Measurements from ENCODE around the gene MTM1.

The MTM1 gene

DNA sequence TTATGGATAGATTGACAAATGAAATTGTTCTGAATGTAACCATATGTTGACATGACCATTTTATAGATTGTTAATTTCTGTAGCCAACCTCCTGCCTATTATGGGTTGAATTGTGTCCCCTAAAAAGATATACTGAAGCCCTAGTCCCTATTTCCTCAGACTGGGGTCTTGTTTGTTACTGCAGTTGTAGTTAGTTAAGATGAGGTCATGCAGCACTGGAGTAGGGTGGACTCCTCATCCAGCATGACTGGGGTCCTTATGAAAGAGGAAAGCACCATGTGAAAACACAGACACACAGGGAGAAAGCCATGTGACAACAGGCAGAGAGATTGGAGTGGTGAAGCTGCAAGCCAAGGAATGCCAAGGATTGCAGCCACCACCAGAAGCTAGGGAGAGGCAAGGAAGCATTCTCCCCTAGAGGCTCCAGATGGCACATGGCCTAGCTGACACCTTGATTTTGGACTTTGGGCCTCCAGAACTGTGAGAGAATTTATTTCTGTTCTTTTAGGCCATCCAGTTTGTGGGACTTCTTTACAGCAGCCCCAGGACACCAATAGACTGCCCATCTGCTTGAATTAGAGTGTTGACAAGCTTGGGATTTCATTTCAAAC is 14.0 kb downstream of the MTM1 start:
- in situ Hi-C loops (cut with MboI; ENCODE audit: low sequenced_read_pairs, unreplicated experiment) = no loop called here
- DNase-seq (ENCODE audit: low spot score) = no peak
- TF ChIP-seq, protein P1, sequence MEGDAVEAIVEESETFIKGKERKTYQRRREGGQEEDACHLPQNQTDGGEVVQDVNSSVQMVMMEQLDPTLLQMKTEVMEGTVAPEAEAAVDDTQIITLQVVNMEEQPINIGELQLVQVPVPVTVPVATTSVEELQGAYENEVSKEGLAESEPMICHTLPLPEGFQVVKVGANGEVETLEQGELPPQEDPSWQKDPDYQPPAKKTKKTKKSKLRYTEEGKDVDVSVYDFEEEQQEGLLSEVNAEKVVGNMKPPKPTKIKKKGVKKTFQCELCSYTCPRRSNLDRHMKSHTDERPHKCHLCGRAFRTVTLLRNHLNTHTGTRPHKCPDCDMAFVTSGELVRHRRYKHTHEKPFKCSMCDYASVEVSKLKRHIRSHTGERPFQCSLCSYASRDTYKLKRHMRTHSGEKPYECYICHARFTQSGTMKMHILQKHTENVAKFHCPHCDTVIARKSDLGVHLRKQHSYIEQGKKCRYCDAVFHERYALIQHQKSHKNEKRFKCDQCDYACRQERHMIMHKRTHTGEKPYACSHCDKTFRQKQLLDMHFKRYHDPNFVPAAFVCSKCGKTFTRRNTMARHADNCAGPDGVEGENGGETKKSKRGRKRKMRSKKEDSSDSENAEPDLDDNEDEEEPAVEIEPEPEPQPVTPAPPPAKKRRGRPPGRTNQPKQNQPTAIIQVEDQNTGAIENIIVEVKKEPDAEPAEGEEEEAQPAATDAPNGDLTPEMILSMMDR (IDR thresholded peaks at IDR 0.05; ENCODE audit: borderline replicate concordance, control extremely low read depth, extremely low read depth, insufficient read depth, missing control alignments) = no peak

DNA sequence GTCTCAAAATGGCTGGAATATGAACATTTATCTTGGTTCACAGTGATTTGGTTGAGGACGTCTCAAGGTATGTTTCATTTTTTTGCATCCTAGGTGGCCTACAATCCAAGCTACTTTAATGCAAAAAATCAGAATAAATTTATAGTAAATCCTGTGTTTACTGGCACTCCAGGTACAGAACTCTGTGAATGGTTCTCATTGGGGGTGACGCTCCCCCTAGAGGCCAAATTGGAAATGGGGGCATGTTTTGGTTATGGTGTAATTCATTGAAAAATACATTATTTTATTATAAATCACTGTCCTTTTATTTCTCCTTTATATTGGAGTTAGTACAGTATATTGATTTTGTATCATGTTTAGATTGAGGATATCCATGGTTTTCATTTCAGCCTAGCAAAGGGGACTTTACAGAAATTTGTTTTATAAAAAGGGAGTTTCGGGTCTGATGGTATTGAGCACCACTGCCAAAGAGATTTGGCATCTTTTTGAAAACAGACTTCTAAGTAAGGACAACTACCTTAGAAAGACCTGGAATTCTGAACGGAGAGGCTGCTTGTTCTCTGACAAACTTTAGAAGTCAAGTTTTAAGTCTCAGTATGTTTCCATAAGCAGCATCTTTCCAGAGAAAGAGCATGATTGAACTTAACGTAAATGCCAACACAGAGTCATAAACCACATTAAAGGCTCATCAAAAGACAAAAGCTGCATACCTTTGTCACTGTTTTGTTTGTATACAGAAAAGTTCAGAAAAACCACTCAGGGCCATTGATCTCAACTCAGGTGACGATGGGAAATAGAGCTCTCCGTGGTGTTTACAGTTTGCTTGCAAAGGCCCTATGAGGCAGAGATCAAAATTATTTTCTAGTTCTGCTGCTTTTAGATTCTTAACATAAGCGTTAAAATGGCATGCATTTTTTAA is 19.4 kb downstream of the MTM1 start:
- TF ChIP-seq, protein P1 (IDR thresholded peaks at IDR 0.05; ENCODE audit: borderline replicate concordance, control extremely low read depth, extremely low read depth, insufficient read depth, missing control alignments) = peak; percentile 51
- DNase-seq (ENCODE audit: low spot score) = no peak
- in situ Hi-C loops (cut with MboI; ENCODE audit: low sequenced_read_pairs, unreplicated experiment) = no loop called here

DNA sequence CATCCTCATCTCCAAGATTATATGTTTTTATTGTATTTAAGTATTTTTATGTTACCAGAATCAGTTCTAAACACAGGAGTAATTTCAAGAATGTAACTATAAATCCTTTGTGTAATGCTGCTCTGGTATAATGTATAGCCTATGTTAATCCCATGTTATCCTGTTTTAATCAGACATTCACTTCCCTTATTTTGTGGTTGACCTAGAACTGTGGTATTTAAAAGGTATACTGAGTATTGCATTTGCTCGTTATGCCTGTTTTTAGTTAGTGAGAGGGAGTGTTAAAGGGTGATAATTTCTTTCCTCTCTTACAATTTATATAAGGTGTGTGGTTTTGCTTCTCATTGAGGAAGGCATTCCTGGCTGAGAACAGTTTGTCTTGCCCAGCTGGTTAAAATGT is 26.2 kb downstream of the MTM1 start:
- in situ Hi-C loops (cut with MboI; ENCODE audit: low sequenced_read_pairs, unreplicated experiment) = no loop called here

DNA sequence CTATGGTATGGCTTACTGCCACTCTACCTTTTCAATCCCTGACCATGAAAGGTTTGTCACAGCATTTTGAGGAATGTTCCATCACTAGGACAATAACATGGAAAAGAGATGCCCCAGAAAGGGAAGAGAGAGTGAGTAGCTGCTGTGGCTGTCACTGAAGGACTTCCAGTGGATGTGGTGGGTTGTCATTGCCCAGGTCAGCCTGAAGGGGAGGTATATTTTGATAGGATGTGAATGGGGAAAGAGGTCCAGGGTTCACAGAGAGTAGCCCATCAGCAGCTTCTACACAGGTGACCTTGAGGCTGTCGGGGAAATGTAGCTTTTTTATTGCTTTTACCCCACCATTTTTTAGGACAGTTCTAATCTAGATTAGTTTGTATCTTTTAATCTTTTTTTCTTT is 30.8 kb downstream of the MTM1 start:
- no peak for DNase-seq (ENCODE audit: low spot score)
- in situ Hi-C loops (cut with MboI; ENCODE audit: low sequenced_read_pairs, unreplicated experiment) = no loop called here
- TF ChIP-seq, protein P1 (IDR thresholded peaks at IDR 0.05; ENCODE audit: borderline replicate concordance, control extremely low read depth, extremely low read depth, insufficient read depth, missing control alignments) = no peak

More for the DNA sequence above, 26.2 kb downstream of the MTM1 start:
- TF ChIP-seq, protein P1 (IDR thresholded peaks at IDR 0.05; ENCODE audit: borderline replicate concordance, control extremely low read depth, extremely low read depth, insufficient read depth, missing control alignments) = no peak
- no peak for DNase-seq (ENCODE audit: low spot score)

DNA sequence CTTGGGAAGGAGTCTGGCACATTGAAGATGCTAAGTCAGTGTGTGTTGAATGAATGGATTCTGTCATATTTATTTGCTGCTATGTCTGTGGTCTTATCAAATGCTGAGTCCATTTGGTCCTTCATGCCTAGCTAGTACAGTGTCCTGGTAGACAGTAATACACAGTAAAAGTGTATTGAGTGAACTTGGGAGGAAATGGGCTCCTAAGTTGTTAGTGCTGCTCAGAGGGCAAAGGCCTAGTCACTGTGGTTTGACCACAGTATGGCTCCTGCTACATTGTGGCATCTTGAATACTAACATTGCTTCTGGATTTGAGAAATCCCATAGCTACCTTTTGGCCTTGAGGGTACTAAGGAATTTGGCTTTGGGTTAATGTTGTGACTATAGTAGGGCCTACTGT is 33.9 kb downstream of the MTM1 start:
- TF ChIP-seq, protein P1 (IDR thresholded peaks at IDR 0.05; ENCODE audit: borderline replicate concordance, control extremely low read depth, extremely low read depth, insufficient read depth, missing control alignments) = no peak

DNA sequence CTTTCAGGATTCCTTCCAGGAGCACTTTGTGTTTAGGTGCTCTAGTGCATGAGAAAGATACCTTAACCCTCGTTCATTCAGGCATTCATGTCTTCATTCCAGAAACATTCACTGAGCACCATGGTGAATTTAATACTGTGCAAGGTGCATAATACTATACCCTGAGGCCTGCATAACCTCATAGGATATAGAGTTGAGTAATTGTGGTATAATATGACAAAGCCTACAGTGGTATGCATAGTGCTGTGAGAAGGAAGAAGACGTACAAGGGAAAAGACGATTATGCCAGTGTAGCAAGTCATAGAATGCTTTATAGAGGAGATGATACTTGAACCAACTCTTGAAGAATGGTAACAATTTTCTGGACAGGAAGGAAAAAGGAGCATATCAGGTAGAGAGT is 34.3 kb downstream of the MTM1 start:
- in situ Hi-C loops (cut with MboI; ENCODE audit: low sequenced_read_pairs, unreplicated experiment) = no loop called here
- DNase-seq (ENCODE audit: low spot score) = no peak
- TF ChIP-seq, protein P1 (IDR thresholded peaks at IDR 0.05; ENCODE audit: borderline replicate concordance, control extremely low read depth, extremely low read depth, insufficient read depth, missing control alignments) = no peak

More for the DNA sequence above, 33.9 kb downstream of the MTM1 start:
- DNase-seq (ENCODE audit: low spot score) = no peak
- in situ Hi-C loops (cut with MboI; ENCODE audit: low sequenced_read_pairs, unreplicated experiment) = no loop called here
